Retina (tissue), 1 donor: ENCODE data around the gene PCDHB5.
"Not testable (repeated sequence)": the region's sequence is repeated elsewhere in the genome, so short reads cannot be mapped to it uniquely, and the experiment has no call there.

Experiments
- DNase-seq: peaks from one replicate; pipeline ENCODE4 v3.0.0-alpha.2; 2016

Gene PCDHB5

GRCh38 chr5:141155540-141156374 lies 20.8 kb downstream of the PCDHB5 start:
- no peak for DNase-seq

GRCh38 chr5:141157356-141157755 lies 22.4 kb downstream of the PCDHB5 start:
- DNase-seq, result not testable (repeated sequence)

GRCh38 chr5:141157901-141158300 lies 22.9 kb downstream of the PCDHB5 start:
- DNase-seq, result not testable (repeated sequence)

GRCh38 chr5:141172381-141173204 lies 37.6 kb downstream of the PCDHB5 start, which contains the start of gene PCDHB7:
Gene PCDHB7 (plus strand): TSS chr5:141172644. CDS start chr5:141172836, 192 bp downstream.
- DNase-seq, result peak; percentile 9

GRCh38 chr5:141174291-141175104 lies 39.5 kb downstream of the PCDHB5 start:
- DNase-seq, result not testable (repeated sequence)

- no peak for DNase-seq
These were observed 40.9 kb downstream of the PCDHB5 start for GRCh38 chr5:141175933-141176332.

GRCh38 chr5:141177577-141178191 lies 42.7 kb downstream of the PCDHB5 start, which contains the start of gene PCDHB8:
Gene PCDHB8 (plus strand): TSS chr5:141177790. CDS start chr5:141178035, 245 bp downstream.
- not testable (repeated sequence) for DNase-seq

- not testable (repeated sequence) for DNase-seq
These were observed 44.4 kb downstream of the PCDHB5 start for GRCh38 chr5:141179371-141179770.

- not testable (repeated sequence) for DNase-seq
These were observed 44.9 kb downstream of the PCDHB5 start for GRCh38 chr5:141179876-141180275.

- no peak for DNase-seq
These were observed 45.3 kb downstream of the PCDHB5 start for GRCh38 chr5:141180313-141180712.

GRCh38 chr5:141182248-141182647 lies 47.2 kb downstream of the PCDHB5 start, which contains the start of gene PCDHB16:
Gene PCDHB16 (plus strand): TSS chr5:141182387. CDS start chr5:141182560, 173 bp downstream.
- peak; percentile 30 for DNase-seq

GRCh38 chr5:141184117-141184855 lies 49.3 kb downstream of the PCDHB5 start:
- not testable (repeated sequence) for DNase-seq

- no peak for DNase-seq
These were observed 52.0 kb downstream of the PCDHB5 start, which contains the start of gene PCDHB9 for GRCh38 chr5:141186897-141187512. Gene PCDHB9 (plus strand): TSS chr5:141187161. CDS start chr5:141187319, 158 bp downstream.
